HepG2 (cell line): ENCODE measurements around the gene SLC25A22. TPM values are rescaled to one million over a fixed set of nuclear protein-coding genes. Genes with fewer than 3 reads are reported as not detected.

Source experiments
- ARNT ChIP-seq: fragments of 450-650 bp; IDR thresholded peaks from 2 replicates; pipeline ENCODE4 v1.6.1; 2017
- DMAP1 ChIP-seq: IDR thresholded peaks from 2 replicates; pipeline ENCODE4 v1.6.1; 2016
- ETS1 ChIP-seq: sonication (generic); formaldehyde crosslinking; IDR thresholded peaks from 2 replicates; pipeline ENCODE4 v1.4.0; 2020; ENCODE audit warnings: missing genetic modification reagents
- FOXA3 ChIP-seq: IDR thresholded peaks from 2 replicates; pipeline ENCODE4 v1.6.1; 2016; ENCODE audit warnings: missing genetic modification reagents, missing compliant biosample characterization
- GMEB1 ChIP-seq: sonication (generic); formaldehyde crosslinking; IDR thresholded peaks from 2 replicates; pipeline ENCODE4 v1.5.1; 2020; ENCODE audit warnings: missing genetic modification reagents, mild to moderate bottlenecking, borderline replicate concordance
- KAT7 ChIP-seq: IDR thresholded peaks from 2 replicates; pipeline ENCODE4 v1.6.1; 2018; ENCODE audit warnings: borderline replicate concordance, missing compliant biosample characterization
- NR2C2 ChIP-seq: sonication (generic); formaldehyde crosslinking; IDR thresholded peaks from 2 replicates; pipeline ENCODE4 v1.4.0; 2020; ENCODE audit warnings: missing genetic modification reagents, mild to moderate bottlenecking, moderate library complexity, borderline replicate concordance
- PAF1 ChIP-seq: IDR thresholded peaks from 2 replicates; pipeline ENCODE4 v1.6.1; 2016; ENCODE audit warnings: missing genetic modification reagents, missing compliant biosample characterization
- REST ChIP-seq, 2 experiments: IDR thresholded peaks; 2 replicates each; pipeline ENCODE4 v1.6.1; 2011 to 2012; ENCODE audit warnings: low read length in 2 of 2, borderline replicate concordance in 1 of 2, low read depth in 1 of 2, mild to moderate bottlenecking in 1 of 2, moderate library complexity in 1 of 2
- SIX1 ChIP-seq: sonication (generic); formaldehyde crosslinking; IDR thresholded peaks from 2 replicates; pipeline ENCODE4 v1.4.0; 2020; ENCODE audit warnings: missing genetic modification reagents, borderline replicate concordance
- TBL1XR1 ChIP-seq: fragments of 150-350 bp; IDR thresholded peaks from 2 replicates; pipeline ENCODE4 v1.6.1; 2014; ENCODE audit warnings: borderline replicate concordance, low read length; ENCODE audit not compliant: partially characterized antibody
- THRA ChIP-seq: sonication (generic); formaldehyde crosslinking; IDR thresholded peaks from 2 replicates; pipeline ENCODE4 v1.4.0; 2020; ENCODE audit warnings: missing genetic modification reagents, borderline replicate concordance
- ZBTB21 ChIP-seq: sonication (generic); formaldehyde crosslinking; IDR thresholded peaks from 2 replicates; pipeline ENCODE4 v1.4.0; 2020; ENCODE audit warnings: missing genetic modification reagents
- ZNF3 ChIP-seq: IDR thresholded peaks from 2 replicates; pipeline ENCODE4 v1.7.0; 2017; ENCODE audit warnings: inconsistent platforms
- ZNF33B ChIP-seq: sonication (generic); formaldehyde crosslinking; IDR thresholded peaks from 2 replicates; pipeline ENCODE4 v1.5.1; 2020; ENCODE audit warnings: mild to moderate bottlenecking, missing genetic modification reagents
- ZNF513 ChIP-seq: sonication (generic); formaldehyde crosslinking; conservative IDR thresholded peaks from 2 replicates; pipeline ENCODE4 v1.5.0; 2020; ENCODE audit warnings: missing genetic modification reagents
- ZNF605 ChIP-seq: sonication (generic); formaldehyde crosslinking; IDR thresholded peaks from 2 replicates; pipeline ENCODE4 v1.8.0; 2022; ENCODE audit warnings: mild to moderate bottlenecking, missing genetic modification reagents
- ZNF703 ChIP-seq: sonication (generic); formaldehyde crosslinking; IDR thresholded peaks from 2 replicates; pipeline ENCODE4 v1.5.1; 2020; ENCODE audit warnings: missing genetic modification reagents, mild to moderate bottlenecking, moderate library complexity, borderline replicate concordance
- polyA plus RNA-seq, 8 experiments: library from polyadenylated mRNA; depleted of rRNA in 3 of 8; stranded (reverse) in 7 of 8; unstranded in 1 of 8; fragments of >200 nt; fragmentation: Illumina TruSeq in 4 of 8; extraction: Trizol in 4 of 8; gene quantifications; 2 replicates each; pipeline versions ENCODE4 v1.2.1 to v1.2.3, GENCODE V29; 2011 to 2016; ENCODE audit warnings: low read depth in 4 of 8, missing spikeins in 1 of 8, mixed read lengths in 1 of 8; ENCODE audit not compliant: insufficient read depth in 1 of 8
- total RNA-seq, 5 experiments: library from RNA; depleted of rRNA; stranded (reverse); fragments of >200 nt; fragmentation: Illumina TruSeq; extraction: Trizol; gene quantifications; 2 replicates each; pipeline ENCODE4 v1.2.3, GENCODE V29; 2016; ENCODE audit warnings: low read depth in 1 of 5

Gene SLC25A22
- total and polyA plus RNA-seq, 2 of the 13 experiments (the other 11 are each of a cell fraction or from before 2014, with no cell fraction given) = 12.4 to 19.2 TPM

- TF ChIP-seq ZNF33B (CRISPR knock-in tag) = no peak; the same call in 1 of the 2 replicates
- TF ChIP-seq NR2C2 (CRISPR knock-in tag) = peak; percentile 64; the same call in 1 of the 2 replicates
- TF ChIP-seq ZNF605 (CRISPR knock-in tag) = peak; percentile 7; the same call in 1 of the 2 replicates
- no peak for TF ChIP-seq REST (IDR thresholded peaks at IDR 0.05; ENCODE audit: borderline replicate concordance in 1 of 2, low read depth in 1 of 2, low read length in 2 of 2)
- TF ChIP-seq ARNT = no peak
- TF ChIP-seq PAF1 (CRISPR knock-in tag) = no peak
- TF ChIP-seq TBL1XR1 = no peak
- 0 out of 2 replicates have a peak, but pooled peaks have one; percentile 6 for TF ChIP-seq FOXA3
- TF ChIP-seq ZNF3 (CRISPR knock-in tag) = no peak
- TF ChIP-seq ZNF703 (CRISPR knock-in tag) = no peak
- TF ChIP-seq ETS1 (CRISPR knock-in tag) = no peak
- peak; percentile 22; the same call in 1 of the 2 replicates for TF ChIP-seq GMEB1 (CRISPR knock-in tag)
- 0 out of 2 replicates have a peak, but pooled peaks have one; percentile 31 for TF ChIP-seq ZNF513
- no peak for TF ChIP-seq SIX1 (CRISPR knock-in tag)
- no peak for TF ChIP-seq ZBTB21 (CRISPR knock-in tag)
- no peak; the same call in 1 of the 2 replicates for TF ChIP-seq THRA (CRISPR knock-in tag)
- peak; percentile 21; the same call in 1 of the 2 replicates for TF ChIP-seq KAT7 (CRISPR knock-in tag)
- peak; percentile 55; the same call in 1 of the 2 replicates for TF ChIP-seq DMAP1 (CRISPR knock-in tag)
Measured at GRCh38 chr11:819129-819931, 21.2 kb upstream of the SLC25A22 start (continued).
